HG02885 (cell line): ENCODE measurements around the gene KAT6B.
"Not testable (repeated sequence)": the region's sequence is repeated elsewhere in the genome, so short reads cannot be mapped to it uniquely, and the experiment has no call there.

Experiments
- ATAC-seq: cut with Tn5 transposase; IDR thresholded peaks from one replicate; pipeline ENCODE4 v1.9.1; 2021; ENCODE audit warnings: mild to moderate bottlenecking; ENCODE audit not compliant: unreplicated experiment, poor library complexity

The KAT6B gene

GRCh38 chr10:74826142-74827044 is at the start of gene KAT6B:
KAT6B (plus strand) TSS chr10:74826600; CDS start chr10:74842858, 16,258 bp downstream.
- ATAC-seq = peak; percentile 87

- no peak for ATAC-seq
These were observed 47.8 kb upstream of the KAT6B start for GRCh38 chr10:74778436-74779094.

DNA sequence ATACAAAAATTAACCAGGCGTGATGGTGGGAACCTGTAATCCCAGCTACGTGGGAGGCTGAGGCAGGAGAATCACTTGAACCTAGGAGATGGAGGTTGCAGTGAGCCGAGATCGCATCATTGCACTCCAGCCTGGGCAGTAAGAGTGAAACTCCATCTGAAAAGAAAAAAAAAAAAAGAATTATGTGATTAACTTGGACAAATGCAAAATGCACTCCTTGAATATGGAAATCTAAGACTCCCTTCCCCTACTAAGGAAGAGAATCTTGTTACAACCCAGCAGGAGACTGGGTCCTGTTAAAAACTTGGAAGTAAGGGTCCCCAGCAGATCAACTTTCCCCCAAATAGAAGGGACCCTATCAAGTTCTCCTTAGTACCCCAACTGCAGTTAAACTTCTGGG is 44.5 kb upstream of the KAT6B start:
- ATAC-seq = not testable (repeated sequence)

GRCh38 chr10:74784462-74784861 is 41.9 kb upstream of the KAT6B start:
- ATAC-seq = no peak

DNA sequence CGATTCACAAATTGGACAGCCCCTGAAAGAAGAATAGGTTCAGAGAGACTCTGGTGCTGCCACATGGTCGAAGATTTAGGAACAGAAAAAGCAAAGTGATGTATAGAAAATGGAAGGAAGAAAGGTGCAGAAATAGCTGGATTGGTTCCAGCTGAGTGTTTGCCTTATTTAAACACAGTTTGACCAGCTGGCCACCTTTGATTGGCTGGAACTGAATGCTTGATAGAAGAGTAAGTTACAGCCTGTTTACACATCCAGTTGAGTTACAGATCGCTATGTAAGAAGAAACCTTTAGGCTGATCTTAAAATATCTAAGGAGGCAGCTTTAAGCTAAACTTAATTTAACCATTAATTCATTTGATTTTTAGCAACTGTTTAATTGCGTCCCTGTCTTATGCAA is 40.3 kb upstream of the KAT6B start:
- ATAC-seq = no peak

DNA sequence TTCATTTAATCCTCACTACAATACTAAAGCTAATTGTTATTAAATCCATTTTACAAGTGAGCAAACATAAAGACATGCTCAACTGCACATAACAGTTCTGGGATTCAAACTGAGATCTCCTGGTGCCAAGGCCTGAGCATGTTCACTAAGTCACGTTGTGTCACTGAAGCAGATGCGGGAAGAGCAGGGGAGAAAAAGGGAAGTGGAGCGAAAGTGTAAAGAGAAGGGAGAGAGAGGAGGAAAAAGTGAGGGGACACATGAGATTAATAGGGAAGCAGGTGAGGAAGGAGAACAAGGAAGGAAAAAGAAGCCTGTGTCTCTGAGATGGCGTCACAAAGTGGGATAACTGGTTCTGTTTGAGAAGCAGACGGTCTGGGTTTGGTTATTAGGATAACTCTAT is 38.9 kb upstream of the KAT6B start:
- ATAC-seq = no peak

DNA sequence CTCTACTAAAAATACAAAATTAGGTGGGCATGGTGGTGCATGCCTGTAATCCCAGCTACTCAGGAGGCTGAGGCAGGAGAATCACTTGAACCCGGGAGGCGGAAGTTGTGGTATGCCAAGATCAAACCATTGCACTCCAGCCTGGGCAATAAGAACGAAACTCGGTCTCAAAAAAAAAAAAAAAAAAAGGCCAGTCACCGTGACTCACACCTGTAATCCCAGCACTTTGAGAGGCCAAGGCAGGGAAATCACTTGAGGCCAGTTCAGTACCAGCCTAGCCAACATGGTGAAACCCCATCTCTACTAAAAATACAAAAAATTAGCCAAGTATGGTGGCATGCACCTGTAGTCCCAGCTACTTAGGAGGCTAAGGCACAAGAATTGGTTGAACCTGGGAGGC is 34.4 kb upstream of the KAT6B start:
- not testable (repeated sequence) for ATAC-seq

GRCh38 chr10:74792726-74793125 is 33.7 kb upstream of the KAT6B start:
- ATAC-seq = no peak

DNA sequence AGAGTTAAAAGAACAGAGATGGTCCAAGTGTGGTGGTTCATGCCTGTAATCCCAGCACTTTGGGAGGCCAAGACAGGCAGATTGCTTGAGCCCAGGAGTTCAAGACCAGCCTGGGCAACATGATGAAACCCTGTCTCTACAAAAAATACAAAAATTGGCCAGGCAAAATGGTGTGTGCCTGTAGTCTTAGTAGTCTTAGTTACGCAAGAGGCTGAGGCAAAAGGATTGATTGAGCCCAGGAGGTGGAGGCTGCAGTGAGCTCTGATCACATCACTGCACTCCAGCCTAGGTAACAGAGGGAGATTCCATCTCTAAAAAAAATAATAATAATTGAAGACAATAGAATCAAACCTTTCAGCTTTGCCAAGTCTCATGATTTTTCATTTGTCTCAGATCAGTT is 33.2 kb upstream of the KAT6B start:
- ATAC-seq = not testable (repeated sequence)

DNA sequence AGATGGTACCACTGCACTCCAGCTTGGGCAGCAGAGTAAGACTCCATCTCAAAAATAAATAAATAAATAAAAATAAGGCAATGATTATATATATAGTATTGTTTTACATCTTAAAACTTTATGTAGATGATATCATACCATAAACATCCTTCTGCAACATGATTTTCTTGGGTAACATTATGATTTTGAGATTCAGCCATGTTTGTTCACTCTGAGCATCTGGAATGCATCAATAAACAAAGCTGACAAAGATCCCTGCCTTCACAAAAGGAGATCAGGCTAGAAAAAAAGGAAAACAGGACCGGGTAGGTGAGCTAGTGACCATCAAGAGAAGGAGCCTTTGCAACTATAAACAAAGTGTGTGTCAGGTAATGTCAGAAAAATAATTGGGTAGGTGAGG is 31.9 kb upstream of the KAT6B start:
- no peak for ATAC-seq

- no peak for ATAC-seq
These were observed 28.9 kb upstream of the KAT6B start for GRCh38 chr10:74797550-74797949.

- no peak for ATAC-seq
These were observed 26.6 kb upstream of the KAT6B start for GRCh38 chr10:74799721-74800221.

DNA sequence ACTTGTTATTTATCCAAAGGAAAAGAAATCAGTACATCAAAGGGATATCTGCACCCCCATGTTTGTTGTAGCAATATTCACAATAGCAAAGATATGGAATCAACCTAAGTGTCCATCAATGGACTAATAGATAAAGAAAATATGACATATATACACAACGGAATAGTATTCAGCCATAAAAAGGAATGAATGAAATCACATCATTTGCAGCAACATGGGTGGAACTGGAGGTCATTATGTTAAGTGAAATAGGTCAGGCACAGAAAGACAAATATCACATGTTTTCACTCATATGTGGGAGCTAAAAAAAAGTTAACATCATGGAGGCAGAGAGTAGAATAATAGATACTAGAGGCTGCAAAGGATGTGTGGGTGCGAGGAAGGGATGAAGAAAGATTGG is 25.0 kb upstream of the KAT6B start:
- ATAC-seq = no peak

DNA sequence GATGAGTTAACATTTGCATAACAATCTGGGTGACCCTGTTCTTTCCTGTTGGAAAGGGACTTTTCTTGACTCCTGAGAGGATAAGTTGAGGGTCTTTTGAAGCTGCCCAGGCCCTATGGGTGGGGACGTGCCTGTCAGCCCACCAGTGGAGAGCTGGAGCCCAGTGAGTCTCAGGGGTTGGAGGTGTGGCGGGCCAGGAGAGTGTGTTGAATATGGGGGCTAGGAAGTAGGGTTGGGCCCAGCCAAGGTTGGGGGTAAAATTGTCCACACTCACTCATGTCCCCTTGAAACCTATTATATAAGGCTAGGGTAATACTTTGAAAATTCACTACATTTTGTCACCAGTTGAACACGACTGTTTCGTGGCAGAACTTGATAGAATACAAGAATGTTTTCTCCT is 17.9 kb upstream of the KAT6B start:
- ATAC-seq = no peak

GRCh38 chr10:74810087-74810486 is 16.3 kb upstream of the KAT6B start:
- no peak for ATAC-seq

DNA sequence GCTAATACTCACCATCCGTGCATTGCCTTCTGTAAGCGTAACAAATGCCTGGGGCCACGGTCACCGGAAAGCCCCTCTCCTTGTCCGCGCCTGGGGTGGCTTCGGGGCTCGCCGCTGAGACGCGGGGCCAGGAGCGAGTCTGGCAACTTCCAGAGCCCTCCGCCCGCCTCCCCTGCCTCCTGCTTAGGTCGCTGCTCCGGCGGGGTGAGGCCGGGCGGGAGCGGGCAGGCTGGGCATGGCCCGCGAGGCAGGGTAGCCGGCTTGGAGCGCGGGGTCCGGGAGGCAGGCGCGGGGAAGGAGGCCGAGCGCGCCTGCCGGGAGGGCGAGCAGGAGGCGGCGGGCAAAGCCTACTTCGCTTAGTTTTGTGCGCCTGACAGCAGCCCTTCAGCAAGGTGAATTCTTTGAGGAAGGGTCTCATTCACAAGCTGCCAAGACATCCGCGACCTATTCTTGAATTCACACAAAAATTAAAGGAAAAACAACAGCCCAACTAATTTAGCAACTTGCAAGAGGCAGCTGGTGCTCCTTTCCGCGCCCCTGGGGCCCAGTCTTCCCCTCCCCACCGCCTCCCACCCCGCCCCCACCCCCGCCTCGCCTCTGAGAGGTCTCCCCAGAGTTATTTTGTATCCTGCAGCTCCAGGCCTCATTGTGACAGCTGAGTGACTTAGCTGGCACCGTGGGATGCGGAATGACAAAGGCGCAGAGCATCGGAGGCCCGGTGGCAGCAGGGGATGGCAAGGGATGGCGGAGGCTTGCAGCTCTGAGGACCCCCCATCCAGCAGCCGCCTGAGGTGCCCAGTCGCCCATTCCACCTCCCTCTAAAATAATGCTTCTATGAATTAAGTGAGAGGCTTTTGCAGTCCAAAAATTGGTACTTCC is 12.8 kb upstream of the KAT6B start:
- no peak for ATAC-seq

- ATAC-seq = no peak
These were observed 11.6 kb upstream of the KAT6B start for GRCh38 chr10:74814797-74815196.

- ATAC-seq = no peak
These were observed 9.4 kb upstream of the KAT6B start for GRCh38 chr10:74816824-74817498.

DNA sequence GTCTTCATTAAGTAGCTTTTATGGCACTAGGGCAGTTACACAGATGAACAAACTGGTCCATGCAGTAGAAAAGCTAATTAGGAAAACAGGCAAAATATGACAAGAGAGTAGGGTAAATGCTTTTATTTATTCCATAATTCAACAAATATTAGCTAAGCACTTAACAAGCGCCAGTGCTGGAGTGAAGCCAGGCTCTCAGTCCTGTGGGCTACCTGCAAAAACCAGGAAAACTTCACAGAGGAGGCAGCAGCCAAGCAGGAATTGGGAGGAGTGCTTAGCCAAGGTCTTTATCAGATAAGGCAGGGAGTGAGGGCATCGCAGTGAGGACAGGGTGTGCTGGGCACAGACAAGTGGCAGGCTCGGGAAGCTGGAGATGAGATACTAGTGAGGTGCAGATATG is 4.9 kb upstream of the KAT6B start:
- no peak for ATAC-seq

GRCh38 chr10:74822101-74822500 is 4.3 kb upstream of the KAT6B start:
- ATAC-seq = no peak
